NCI-H748 (cell line): ENCODE measurements around the gene GDF7.

Experiments used
- DNase-seq: peaks from one replicate; lab custom pipeline; 2025; ENCODE audit not compliant: unreplicated experiment; lab: John Stamatoyannopoulos, UW

GDF7 gene

DNA sequence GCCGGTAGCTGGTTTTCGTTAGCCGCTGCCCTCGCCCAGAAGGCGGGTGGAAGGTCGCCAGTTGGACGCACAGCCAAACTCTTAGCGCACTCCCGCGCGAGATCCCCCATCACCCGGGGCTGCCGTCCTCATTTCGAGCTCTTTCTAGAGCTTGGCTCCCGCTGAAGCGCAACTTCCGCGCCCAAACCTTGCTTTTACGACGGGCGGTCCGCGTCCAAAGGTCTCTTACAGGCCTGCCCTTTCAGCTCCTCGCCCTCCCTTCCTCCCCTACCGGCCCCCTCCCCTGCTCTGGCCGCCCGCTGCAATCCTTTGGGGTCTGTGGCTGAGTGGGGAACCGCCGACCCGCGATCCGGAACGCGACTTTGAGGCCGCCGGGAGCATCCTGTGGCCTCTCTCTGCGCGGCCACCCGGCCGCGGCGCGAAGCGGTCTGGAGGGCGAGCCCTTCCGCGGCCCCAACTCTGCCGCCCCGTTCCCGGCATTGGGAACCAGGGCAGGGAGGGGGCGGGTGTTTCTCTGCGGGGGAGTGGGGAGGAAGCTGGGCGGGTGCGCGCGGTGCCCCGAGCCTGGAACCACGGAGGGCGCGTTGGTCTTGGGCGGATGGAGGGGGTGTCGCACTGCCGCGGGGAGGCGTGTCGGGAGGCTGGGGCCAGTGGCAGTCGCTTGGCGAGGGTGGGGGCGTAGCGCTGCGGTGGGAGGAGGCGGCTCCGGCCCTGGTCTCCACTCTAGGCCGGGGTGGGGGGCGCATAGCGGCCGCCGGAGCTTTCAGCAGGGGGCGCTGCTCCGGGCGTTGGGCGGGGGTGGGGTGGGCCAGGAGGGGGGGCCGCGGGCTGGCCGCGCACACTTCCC lies at the start of gene GDF7:
Gene GDF7 (plus strand): TSS at position 841 of the 847 bp plus-strand sequence. CDS start 96 bp downstream, outside the sequence.
- peak; percentile 41 for DNase-seq

DNA sequence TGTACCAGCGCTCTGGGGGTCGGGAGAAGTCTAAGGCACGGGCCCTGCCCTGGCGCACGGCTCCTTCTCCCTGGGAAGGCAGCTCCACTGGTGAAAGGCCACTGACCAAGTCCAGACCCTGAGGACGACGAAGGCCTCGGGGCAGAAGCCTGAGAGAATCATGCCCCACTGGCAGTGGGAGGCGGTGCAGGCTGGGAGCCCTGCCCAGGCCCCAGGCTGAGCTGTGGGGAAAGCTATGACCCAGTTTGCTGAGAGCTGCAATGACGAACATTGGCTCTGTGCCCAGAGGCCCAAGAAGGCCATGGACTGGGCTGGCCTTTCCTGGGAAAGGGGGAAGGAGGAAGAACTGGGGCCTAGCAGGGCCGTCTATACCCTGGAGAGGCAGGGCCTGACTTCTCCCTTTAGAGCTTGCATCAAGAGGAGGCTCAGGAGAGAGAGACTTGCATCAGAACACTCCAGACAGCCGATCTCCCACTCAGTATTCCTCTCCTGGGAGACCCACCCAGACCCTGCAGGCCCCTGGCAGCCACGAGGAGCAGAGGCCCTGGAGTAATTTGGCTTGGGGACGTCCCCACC lies 49.0 kb upstream of the GDF7 start:
- peak; percentile 13 for DNase-seq

DNA sequence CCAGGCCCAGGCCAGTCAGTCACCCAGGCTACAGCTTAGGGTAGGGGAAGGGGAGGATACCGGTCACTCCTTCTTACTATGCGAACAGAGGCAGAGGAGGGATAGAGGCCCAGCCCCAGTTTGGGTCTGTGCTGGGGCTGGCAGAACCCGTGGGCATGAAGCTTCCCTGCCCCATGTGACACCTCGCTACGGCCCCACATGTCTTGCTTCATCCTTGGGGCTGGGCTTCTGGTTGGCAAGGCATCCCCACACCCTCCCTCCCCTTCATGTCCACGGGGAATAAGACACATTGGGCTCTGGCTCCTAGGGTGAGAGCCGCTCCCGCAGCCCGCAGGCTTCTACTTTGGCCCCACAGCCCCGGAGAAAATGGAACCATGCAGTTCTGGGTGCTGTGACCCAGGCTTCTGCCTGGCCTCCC lies 48.5 kb upstream of the GDF7 start:
- DNase-seq, result no peak

DNA sequence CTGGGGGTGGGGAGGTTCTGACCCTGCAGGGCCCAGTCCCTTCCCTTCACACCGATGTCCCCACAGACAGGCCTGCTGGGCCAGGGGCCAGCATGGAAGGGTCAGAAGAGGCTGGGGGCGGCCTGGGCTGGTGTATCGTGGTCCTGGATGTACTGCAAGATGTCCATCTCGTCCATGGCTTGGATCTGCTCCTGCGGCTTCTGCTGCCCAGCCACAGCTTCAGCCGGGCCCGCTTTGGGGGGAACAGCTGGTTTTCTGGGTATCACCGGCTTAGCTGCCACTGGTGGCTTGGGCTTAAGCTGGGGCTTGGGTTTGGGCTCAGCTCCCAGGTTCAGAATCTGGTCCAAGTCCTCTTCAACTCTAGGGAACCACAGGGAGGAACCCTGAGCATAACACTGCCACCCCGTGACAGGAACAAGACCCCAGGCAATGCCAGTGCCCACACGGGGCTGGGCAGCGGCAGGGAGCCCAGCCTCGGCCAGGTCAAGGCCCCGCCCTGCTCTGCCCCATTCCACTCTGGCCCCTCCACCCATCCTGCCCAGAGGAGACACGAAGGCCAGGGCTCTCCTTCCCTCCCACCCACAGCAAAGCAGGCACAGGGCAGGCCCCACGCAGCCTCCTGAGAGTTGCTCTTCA lies 47.9 kb upstream of the GDF7 start:
- no peak for DNase-seq

DNA sequence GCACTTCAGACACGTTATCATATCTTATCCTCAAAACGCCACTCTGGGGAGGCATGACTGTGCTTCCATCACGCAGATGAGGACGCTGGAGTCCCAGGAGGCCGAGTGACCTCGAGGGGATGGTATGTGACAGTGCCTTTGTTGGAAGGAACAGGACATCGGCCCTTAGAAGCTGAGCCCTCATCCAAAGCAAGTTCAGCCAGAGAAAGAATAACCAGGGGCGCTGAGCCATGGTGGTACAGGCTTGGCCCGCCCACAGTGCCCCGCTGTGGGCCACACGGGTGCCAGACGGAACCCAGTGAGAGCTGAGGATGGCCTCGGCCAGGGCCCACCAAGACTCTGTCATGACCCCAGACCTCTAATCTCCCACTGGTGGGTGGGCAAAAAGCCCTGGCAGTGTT lies 47.3 kb upstream of the GDF7 start:
- DNase-seq, result no peak

DNA sequence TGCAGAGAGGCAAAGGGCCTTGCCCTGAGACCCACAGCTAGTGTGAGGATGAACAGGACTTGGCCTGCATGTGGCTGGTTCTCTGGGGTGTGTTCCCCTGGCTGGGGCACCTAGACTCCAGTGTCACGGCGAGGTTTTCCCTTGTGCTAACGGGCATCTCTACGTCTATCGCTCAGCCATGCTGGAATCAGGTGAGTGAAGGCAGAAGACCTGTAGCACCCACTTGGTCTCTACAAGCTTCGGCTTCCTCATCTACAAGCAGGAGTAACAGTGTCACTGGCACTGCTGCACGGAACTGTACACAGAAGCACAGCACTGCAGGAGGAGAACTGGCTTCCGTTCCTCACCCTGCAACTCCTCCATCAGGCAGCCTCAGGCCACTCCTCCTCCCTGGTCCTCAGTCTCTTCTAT lies 46.7 kb upstream of the GDF7 start:
- no peak for DNase-seq

DNA sequence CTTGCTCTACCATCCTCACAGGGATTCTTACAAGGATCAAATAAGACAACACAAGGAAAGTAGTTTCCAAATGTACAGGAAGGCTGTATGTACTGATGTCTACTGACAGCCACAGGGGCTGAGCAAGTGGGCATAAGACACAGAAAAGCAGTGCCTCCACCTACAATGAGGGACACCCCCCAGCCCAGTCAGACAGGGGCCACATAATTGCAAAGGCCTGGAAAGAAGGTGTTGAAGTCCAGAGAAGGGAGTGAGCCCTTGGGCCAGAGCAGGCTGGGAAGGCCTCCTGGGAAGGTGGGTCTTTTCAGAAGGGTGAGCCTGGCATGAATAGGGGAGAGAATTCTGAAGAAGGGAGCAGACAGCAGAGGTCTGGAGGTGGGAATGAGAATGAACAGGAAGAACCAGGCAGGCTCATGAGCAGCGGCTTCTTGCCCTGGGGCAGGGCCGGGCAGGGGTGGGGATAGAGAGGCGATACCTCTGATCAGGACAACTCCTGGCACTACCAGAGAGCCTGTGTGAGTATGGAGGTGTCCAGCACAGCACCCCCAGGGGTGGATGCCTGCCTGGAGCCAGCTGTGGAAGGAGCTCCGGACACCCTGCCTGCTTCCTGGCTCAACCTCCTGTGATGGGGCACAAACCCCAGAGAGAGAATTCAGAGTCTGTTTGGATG lies 46.1 kb upstream of the GDF7 start:
- no peak for DNase-seq

DNA sequence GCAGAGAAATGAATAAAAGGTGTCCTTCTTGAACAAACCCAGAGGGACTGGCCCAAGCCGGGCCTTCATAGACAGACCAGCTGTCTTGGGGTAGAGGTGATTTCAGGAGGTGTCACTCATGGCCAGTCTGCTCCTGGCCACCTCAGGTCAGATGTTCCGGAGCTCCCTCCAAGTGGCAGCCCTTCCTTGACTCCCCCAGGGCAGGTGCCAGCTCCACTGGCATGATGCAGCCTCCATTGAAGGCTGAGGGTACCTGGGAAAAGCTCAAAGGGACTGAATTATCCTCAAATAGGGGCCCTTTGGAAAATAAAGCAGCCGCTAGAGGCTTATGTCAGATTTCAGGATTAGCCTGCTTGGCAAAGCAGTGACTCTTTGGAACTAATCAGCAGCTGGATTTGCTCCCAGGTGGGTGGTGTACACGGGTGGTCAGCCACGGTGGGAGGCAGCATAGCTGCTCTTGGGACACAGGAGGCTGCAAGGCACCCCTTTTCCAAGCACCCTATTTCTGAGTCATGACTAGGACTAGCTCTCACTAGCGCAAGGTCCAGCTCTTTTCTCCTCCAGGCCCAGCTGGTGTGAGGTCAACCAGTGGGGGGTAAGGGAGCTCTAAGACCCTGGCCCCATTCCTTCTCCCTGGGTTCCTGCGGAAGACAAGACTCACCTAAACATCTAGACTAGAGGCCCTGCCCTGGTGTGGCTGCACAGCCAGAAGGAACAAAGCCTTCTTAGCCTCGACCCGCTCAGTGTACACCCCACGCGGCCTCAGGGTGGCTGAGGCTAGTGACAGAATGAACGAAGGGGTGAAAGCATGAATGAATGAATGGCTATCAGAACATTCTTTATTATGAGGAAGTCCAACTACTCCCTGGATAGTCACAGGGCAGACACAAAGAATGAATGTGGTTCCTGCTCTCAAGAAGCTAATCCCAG lies 45.3 kb upstream of the GDF7 start:
- no peak for DNase-seq

DNA sequence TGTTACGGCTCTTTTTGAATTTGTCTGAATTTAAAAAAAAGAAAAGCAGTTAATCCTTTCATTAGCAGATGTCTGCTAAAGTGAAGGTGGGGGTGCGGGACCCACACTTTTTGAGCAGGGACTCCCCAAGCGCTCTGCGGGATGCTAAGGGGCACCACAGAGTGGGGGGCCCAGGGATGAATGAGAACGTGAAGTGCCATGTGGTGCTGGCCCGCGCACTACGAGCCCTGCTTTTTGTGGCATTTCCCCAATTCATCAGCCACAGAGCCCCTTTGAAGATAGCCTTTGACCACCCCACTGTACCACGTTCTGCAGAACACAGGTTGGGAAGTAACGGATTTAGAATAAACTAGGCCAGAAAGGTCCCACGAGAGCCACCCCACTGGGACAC lies 44.7 kb upstream of the GDF7 start:
- DNase-seq, result no peak

DNA sequence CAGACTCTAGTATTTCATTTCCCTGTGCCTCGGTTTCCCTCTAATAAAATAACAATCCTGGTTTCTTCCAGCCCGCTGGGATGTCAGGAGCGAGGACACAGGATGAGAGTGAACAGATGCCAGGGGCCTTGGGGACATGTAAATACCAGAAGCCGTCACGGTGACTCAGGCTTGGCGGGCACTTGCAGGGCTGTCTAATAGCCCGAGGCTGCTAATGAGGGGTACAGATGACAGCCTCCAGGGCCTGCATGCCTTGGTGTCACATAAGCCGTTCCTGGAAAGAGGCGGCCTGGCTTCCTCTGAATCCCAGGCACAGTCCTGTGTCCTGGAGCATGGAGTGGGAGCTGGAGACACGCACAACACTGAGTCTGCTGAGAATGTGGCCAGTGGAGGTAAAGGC lies 44.2 kb upstream of the GDF7 start:
- DNase-seq, result no peak

DNA sequence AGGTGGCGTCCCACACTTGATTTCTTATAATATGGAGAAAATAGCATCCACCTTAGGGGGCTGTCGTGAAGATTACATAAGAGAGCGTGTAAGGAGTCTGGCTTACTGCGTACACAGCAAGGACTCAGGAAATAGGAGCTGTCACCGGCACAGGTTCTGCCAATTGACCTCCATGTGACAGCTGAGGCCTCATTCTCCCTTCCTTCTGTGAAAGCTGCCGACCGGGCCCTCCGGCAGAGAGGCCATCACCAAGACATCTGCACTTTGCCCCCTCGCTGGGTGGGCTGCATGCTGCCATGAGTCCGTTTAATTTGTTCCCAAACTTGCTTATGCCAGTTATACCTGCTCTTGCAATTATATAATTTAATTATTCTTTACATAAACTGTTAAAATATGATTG lies 43.7 kb upstream of the GDF7 start:
- DNase-seq, result no peak

DNA sequence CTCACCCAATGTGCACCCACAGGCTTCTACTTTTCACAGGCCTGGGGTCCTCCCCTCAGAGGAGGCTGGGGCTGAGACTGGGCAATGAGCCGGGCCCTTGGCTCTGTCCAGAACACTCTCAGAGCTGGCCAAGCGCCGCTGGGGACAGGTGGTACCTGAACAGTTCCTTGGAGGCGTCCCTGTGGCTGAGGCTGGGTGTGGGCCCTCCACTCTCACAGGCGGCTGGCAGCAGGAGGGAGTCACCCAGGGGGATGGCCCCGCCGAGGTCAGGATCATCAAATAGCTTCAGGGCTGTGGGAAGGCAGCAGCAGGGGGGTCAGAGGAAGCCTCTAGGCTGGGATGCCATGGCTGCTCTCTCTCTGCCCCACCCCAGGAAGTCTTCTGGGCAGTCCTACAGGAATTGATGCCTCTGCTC lies 43.2 kb upstream of the GDF7 start:
- DNase-seq, result no peak

DNA sequence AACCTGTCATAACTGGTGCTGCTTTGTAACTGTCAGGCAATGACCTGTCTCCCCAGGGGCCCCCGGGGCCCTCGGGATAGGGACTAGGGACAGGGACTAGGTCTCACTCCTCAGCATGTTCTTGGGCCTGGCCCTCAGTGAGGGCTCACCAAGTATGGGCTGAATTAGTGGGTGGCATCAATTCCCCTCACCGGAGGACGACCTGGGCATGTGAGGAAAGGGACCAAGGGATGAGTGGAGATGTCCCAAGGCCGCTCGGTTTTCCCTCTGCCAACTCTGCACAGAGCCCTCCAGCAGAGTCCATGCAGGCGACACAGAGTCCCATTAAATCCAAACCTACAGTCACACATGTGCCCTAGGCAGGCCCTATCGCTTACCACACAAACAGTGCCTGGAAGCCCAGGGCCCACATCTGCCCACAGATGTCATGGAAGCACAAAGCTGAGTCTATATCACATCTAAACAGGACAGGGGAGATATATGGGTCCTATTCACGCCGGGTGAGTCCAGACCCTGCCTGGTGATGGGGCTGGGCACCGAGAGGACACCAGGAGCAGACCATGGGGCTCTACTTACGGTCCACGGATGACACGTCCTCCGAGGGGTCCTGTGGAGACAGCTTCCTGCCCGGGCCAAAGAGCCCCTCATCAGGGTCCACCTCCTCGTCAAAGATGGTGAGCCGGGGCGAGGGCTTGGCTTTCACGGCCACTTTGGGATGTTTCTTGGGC lies 42.6 kb upstream of the GDF7 start:
- no peak for DNase-seq

DNA sequence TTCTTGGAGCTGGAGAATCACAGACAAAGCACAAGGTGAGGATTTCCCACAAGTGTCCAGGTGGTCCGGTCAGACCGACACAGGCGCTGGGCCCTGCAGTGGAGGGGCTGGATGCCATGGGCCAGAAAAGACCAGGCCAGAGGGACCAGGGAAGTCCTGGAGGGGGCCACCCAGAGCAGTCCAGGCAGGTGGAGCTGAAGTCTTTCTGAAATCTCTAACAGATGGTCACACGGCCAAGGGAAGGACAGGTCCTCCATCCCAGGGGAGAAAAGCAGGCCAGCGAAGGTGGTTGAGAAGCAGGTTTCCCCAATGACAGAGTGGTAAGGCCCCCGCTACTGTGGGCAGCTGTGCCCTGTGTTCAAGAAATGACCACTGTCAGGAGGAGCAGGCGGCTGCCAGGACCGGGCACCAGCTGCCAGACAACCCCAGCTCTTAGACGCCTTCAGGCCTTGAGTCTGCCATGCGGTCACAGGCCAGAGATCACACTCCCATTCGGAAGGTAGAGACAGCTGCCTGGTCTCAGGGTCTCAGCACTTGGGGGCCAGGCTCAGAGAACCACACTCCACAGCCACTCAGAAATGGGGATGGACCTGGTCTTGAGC lies 42.0 kb upstream of the GDF7 start:
- DNase-seq, result no peak

DNA sequence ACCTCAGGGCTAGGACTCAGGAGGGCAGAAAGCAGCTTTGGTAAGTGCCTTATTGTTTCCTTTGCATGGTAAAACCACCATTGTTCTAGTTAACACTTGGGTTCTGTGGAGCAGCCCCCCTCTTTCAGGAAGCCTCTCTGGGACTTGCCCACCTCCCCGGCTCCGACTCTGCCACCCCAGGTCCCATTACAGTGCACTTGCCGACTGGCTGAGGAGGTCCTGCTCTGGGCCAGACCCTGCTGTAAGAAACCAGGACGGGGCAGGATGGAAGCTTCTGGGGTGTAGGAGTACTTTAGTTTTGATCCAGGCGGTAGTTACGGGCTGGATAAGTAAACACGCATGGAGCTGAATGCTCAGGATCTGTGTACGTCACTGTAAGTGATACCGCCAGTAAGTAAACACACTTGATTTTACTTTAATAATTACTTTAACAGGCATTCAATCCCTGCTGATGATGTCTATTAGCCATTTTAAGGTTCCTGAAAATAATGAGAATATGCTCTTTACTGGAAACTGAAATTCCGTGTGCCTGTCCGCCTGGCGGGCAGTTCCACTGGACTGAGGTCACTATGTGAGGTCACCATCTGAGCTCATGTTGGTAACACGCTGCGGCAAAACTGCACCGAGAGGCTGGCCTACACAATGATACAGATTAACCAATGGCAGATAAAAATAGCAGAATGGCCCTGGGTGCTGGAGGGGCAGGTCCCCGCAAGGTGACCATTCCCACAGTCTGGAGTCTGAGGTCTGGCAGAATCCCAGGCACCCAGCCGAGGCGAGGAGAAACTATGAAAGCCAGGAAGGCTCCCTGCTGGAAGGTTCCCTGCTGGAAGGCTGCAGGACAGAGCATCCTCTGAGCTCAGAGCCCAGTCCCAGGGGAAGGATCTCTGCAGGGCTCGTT lies 41.2 kb upstream of the GDF7 start:
- DNase-seq, result peak; percentile 52

DNA sequence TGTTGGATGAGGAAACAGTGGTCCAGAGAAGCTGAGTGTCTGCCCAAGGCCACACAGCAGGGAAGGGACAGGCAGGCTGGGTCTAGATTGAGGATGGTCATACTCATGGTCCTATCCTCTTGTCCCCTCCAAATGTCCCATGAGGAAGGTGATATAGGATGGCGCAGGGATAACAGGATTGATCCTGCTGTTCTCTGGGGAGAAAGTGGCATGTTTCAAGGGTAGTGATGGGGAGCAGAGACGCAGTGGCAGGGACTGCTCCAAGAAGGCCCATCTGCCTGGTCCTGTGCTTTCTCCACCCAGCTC lies 40.6 kb upstream of the GDF7 start:
- DNase-seq, result no peak

DNA sequence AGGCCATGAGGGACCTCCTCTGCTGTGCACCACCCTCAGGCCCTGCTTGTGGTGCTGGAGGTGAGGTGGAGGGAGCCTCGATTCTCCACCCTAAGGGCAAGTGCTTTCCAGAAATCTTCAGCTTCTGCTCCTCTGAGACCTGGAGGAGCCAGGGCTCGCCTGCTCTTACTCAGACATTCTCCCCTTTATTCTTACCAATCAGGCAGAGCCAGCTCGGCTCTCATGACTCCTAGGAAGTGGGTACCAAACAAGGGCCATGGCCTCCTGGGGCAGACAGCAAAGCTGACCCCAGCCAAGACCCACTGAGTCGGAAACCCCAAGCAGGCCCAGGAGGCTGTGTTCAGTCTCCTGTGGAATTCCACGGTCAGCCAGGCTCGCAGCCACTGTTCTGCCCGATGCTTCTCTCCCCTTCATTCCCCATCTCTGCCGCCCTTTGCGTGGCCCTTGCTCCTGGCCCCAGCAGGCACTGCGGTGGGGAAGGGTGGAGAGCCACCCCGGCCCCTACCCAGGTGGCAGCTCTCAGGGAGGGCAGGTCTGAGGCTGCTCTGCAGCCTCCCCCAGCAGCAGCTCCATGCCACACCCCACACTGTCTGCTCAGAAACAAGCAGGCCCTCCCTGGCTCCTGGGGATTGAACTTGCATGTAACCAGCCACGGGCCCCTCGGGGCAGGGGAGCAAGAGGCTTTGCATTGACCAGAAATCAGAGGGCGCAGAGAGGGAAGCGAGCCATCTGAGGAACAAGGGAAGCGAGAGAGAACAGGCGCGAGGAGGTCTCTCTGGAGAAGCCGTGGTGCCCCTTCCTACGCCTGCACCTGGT lies 40.0 kb upstream of the GDF7 start:
- no peak for DNase-seq
